ACHN (cell line): Measurements from ENCODE around the gene B4GALNT4.
"Not testable (repeated sequence)": the region's sequence is repeated elsewhere in the genome, so short reads cannot be mapped to it uniquely, and the experiment has no call there.

ENCODE experiments used
- DNase-seq: peaks from one replicate; pipeline ENCODE4 v3.0.0-alpha.2; 2015
- in situ Hi-C: cut with HindIII; loops from 2 replicates; pipeline ENCODE4 v1.10.0; 2017; ENCODE audit warnings: low sequenced_read_pairs, low pct_ligation_motif_present, low pct_unique_long_range_greater_than_20kb

B4GALNT4 gene

GRCh38 chr11:411520-411919 is 42.2 kb downstream of the B4GALNT4 start:
- DNase-seq, in situ Hi-C loops: not testable (repeated sequence)

DNA sequence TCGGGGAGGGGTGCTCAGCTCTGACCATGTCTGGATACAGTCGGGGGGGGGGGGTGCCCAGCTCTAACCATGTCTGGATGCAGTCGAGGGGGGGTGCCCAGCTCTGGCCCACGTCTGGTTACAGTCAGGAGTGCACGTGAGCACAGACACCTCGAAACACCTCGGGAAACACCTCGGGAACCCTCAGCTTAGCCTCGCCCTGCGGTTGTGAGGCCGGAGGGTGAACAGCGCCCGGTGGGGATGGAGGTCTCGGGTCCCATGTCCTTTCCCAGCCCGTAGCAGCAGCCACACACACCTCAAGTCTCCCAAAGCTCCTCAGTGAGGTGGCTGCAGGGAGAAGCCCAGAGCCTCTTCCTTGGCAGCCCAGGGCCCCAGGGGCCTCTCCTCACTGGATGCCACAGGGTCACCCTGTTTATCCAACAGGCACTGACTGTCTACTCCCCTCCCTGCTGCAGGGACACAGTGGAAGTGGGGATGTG is 43.4 kb downstream of the B4GALNT4 start:
- DNase-seq: no peak
- in situ Hi-C loops: no loop called here

DNA sequence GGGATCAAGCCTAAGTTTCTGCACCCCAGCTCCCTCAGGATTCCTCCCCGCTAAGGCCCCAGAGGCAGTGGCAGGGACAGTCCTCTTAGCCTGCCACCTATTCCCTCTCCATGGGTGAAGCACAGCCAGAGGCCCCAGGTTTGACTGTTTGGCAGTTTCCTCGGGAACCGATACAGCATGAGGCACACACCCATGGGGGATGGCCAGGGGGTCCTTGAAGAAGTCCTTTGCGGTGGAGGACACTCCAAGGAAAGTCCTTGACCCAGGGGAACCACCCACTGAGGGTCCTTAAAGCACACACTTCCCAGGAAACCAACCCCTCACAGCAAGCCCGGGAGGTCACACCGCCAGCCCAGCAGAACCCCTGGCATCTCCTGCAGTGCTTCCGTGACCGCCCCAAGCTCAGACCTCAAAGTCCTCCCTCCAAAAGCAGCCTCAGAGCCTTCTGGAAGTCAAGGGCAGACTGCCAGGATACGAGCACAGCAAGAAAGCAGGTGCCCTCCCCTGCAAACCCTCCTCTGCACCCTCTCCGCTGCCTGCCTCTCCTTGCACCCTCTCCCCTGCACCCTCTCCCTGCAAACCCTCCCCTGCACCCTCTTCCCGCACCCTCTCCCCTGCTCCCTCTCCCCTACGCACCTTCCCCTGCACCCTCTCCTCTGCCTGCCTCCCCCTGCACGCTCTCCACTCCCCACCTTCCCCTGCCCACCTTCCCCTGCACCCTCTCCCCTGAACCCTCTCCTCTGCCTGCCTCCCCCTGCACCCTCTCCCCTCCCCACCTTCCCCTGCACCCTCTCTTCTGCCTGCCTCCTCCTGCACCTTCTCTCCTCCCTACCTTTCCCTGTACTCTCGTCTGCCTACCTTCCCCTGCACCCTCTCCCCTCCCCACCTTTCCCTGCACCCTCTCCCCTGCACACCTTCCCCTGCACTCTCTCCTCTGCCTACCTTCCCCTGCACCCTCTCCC is 44.1 kb downstream of the B4GALNT4 start:
- no peak for DNase-seq
- in situ Hi-C loops: no loop called here

DNA sequence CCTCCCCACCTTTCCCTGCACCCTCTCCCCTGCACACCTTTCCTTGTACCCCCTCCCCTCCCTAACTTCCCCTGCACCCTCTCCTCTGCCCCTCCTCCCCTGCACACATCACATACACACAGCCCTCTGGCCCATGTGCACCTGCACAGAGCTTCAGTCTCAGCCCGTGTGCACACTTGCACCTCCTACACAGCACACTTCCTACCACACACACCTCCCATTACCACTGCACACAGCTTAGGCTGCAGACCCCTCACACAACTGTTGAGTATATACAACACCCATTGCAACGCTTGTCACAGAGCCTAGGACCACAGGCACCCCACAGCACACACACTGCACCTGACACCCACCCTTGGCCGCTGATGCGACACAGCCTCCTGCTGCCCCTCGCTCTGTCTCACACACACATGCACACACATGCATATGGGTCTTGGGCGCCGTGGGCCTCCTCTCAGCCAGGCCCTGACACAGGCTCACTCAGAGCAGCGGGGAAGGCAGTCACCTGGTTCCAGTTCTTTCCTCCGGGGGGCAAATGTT is 45.1 kb downstream of the B4GALNT4 start:
- in situ Hi-C loops: no loop called here
- no peak for DNase-seq

GRCh38 chr11:415640-416041 is 46.3 kb downstream of the B4GALNT4 start:
- DNase-seq: no peak
- in situ Hi-C loops: no loop called here

- no peak for DNase-seq
- in situ Hi-C loops: no loop called here
Measured at GRCh38 chr11:416051-416756, 46.9 kb downstream of the B4GALNT4 start.

DNA sequence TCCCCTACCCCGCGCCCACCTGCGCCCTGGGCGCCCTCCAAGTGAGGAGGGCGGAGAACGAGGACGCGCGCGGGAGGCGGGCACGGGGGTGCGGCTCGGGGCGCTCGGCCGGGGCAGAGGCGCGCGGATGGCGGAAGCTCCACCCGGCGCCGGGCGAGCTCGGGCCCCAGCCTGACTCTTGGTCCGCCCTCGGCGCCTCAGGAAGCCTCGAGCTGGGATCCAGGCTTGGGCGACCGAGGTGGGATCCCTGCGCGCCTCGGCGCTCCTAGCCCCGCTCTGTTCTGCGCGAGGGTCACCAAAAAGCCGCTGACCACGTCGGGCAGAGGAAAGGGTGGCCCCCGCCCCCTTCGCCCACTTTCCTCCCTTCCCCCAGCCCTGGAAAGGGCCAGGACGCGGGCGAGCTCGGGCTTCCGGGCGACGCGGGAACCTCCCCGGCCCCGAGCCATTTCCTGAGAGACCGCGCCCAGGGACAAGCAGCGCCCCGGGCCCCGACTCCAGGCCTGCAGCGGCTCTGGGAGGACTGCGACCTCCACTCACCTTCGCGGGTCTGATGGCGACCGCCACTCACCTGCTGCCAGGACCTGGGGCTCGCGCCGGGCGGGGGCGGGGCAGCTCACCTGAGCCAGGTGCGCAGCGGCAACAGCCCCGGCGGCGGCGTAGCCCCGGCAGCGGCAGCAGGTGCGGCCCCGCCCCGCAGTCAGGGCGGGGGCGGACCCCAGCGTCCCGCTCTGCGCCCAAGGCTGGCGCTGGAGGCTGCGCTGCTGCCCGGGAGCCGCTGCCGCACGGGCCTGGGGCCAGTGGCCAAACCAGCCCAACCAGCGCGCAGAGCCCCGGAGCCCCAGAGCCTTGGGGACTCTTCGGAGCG is 47.7 kb downstream of the B4GALNT4 start:
- peak; percentile 39 for DNase-seq
- in situ Hi-C loops: no loop called here

- in situ Hi-C loops: no loop called here
- DNase-seq: no peak
Measured at GRCh38 chr11:417652-418342, 48.5 kb downstream of the B4GALNT4 start.

- in situ Hi-C loops: no loop called here
- no peak for DNase-seq
Measured at GRCh38 chr11:418343-419247, 49.3 kb downstream of the B4GALNT4 start.

DNA sequence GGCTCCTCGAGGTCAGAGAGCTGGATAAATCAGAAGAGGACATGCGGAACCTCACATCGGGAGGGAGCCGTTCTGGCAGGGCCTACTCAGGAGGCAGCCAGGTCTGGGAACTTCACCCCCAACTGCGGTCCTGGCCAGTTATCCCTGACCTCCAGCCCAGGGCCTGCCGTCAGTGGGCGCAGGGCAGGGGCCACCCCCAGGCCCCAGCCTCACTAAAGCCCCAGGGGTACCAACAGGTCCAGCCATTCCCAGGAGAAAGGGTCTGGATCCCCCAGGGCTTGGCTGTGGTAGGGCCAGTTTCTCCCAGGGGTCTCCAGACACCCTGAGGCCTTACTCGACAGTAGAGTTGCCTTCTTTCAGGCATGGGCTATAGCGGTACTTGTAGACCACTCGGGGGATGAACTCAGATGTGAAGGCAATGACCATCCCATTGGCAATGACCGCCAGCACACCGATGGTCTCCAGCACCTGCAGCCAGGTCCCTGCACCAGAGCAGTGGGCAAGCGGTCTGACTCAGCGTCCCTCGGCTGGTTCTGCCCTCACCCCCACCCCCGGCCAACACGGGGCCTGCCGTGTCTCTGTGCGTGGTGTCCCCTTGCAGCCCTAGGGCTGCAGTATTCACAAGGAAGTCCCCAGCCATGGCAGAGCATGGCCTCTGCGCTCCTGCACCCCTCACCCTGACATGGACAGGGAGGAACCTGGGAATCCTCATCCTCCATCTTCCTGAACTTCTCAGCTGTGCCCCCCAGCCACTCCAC is 50.1 kb downstream of the B4GALNT4 start:
- no peak for DNase-seq
- in situ Hi-C loops: no loop called here

GRCh38 chr11:420054-420910 is 51.0 kb downstream of the B4GALNT4 start:
- in situ Hi-C loops: no loop called here

DNA sequence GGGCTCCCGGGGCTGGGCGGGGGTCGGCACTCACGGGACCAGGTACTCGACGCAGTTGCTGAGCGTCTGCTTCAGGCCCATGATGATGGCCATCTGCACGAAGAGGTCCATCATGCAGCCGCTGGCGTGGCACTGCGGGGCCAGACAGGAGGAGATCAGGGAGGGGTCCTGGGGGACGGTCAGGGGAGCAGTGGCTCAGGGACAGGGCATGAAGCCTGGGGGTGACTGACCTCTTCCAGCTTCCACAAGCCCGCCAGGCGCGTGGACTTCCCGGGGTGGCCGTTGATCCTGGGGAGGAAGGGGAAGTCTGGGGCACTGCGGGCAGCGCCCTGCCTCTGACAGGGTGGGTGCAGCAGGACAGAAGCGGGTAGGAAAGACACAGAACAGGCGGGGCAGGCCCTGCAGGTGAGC is 51.6 kb downstream of the B4GALNT4 start:
- in situ Hi-C loops: no loop called here
- DNase-seq: no peak

More at GRCh38 chr11:420054-420910, 51.0 kb downstream of the B4GALNT4 start:
- no peak for DNase-seq

DNA sequence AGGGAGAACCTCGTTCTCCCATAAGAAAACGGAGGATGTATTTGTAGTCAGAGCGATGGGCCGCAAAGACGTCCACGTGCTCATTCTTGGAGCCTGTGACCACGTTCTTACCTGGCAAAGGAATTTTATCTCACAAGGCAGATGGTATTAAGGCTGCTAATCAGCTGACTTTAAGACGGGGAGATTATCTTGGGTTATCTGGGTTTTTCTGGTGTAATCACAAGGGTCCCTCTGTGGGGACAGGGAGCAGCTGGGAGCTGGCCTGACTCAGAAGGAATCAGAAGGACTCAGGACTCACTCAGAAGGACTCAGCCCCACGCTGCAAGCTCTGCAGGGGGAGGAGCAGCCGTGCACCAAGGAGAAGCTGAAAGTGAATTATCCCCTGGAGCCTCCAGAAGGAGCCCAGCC is 53.0 kb downstream of the B4GALNT4 start:
- DNase-seq: no peak
- in situ Hi-C loops: no loop called here

DNA sequence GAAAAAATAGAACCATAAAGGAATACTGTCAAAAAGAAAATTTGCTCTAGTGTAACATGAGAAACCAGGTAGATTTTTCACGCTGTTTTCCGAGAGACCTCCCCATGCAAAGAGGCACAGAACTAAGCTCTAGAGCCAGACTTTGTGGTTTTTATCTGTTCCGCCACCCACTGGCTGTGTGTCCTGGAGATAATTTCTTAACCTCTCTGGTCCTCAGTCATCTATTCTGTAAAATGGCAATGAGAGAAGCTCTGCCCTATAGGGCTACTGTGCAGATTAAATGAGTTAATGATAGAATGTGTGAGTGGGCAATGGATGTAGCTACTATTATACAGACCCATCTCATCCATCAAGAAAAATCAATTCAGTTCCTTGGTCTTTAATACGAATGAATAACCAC is 54.9 kb downstream of the B4GALNT4 start:
- no peak for DNase-seq
- in situ Hi-C loops: no loop called here

DNA sequence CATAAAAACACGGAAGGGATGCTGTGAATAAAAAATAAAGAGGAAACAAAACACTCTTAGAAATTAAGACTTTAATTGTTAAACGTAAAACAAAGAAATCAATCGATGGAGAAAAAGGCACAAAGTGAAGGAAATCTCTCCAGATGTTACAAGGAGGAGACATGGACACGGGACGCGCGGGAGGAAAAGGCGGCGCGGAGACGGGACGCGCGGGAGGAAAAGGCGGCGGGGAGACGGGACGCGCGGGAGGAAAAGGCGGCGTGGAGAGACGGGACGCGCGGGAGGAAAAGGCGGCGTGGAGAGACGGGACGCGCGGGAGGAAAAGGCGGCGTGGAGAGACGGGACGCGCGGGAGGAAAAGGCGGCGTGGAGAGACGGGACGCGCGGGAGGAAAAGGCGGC is 55.5 kb downstream of the B4GALNT4 start:
- DNase-seq, in situ Hi-C loops: not testable (repeated sequence)
